Activated CD4-positive, CD25-positive, alpha-beta regulatory T cell treated with anti-CD3 and anti-CD28 coated beads, Interleukin-2, amount 50 U/mL, for 16 hours (primary cell): ENCODE measurements around the gene EMP2.

ENCODE experiments used
- DNase-seq: peaks from one replicate; pipeline ENCODE4 v3.0.0-alpha.2; 2020; ENCODE audit warnings: low read depth, low spot score

Gene EMP2

DNA sequence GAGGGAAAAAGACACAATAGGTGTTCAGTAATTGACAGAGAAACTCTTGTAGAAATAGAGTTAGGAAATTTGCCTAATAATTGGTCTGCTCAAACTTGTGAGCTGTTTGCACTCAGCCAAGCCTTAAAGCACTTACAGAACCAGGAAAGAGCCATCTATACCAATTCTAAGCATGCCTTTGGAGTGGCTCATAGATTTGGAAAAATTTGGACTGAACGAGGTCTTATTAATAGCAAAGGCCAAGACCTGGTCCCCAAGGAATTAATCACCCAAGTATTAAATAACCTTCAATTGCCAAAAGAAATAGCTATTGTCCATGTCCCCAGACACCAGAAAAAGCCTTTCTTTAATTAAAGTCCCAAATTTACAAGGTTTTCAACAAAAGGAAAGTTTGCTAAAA, 90.3 kb downstream of the EMP2 start:
- DNase-seq: no peak

DNA sequence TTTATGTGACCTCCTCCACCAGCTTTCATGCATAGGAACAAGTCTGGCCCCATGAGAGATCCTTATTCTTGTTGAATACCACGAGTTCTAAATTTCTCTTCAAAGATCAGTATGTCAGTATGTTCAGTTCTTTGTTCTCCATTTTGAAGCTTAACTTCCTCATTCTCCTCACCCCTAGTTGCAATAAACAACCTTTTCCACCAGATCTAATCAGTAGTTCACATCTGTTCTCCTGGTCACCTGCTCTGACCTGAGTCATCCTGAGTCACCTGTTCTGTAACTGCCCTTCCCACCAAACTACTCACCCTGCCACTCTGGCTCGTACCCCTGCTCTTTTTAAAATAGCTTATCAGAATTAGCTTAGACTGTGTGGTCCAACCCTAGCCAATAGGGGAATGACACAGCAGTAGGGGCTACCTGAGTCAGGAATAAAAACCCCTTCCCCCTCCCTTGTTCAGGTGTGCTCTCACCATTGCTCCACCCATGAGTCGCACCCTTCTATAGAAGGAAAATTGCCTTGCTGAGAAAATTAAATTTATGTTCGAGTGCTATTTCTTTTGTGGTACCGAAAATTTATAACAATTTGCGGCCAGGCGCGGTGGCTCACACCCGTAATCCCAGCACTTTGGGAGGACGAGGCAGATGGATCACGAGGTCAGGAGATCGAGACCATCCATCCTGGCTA, 94.6 kb downstream of the EMP2 start:
- DNase-seq: no peak

DNA sequence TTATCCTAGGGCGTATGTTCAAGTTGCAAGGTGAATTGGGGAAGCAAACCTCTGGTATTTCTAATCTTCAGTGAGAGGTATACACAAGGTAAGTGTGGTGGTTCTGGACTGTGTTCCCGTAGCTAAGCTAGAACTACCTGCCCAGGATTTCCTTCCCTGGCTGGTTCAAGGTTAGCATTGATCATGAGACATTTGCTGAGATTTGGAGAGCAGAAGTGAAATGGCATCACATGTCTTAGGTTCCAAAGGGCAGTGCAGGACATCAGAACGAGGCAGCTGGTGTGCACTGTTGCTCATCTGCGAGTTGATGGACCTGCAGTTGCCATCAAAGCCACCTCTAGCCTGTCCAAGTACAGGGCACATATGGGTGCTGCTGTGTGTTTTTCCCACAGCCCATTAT, 95.2 kb downstream of the EMP2 start:
- no peak for DNase-seq

DNA sequence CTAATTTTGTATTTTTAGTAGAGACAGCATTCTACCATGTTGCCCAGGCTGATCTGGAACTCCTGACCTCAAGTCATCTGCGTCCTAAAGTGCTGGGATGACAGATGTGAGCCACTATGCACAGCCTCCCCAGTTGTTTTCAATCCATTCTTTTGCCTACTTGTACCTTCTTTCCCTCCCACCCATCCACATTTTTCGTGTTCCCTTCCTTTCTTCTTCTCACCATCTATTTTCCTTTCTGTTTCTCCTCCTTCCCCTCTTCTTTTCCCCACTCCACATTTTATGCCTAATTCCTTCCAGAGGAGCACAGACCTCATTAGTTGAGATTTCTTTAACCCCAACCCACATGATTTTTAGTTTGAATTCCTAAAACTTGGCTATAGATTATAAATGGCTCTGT, 100.2 kb downstream of the EMP2 start:
- no peak for DNase-seq
